Nephron progenitor cell (in vitro differentiated cells): Measurements from ENCODE around the gene SELPLG.

Experiments
- DNase-seq: peaks from one replicate; pipeline ENCODE4 v3.0.0; 2021
- H3K27ac Mint-ChIP-seq: 2 replicates; pipeline ENCODE4 v1.8.0; 2021; ENCODE audit warnings: mild to moderate bottlenecking, moderate library complexity, mixed read lengths
- H3K27me3 Mint-ChIP-seq: 2 replicates; pipeline ENCODE4 v1.8.0; 2021; ENCODE audit warnings: mild to moderate bottlenecking, low read depth, mixed read lengths; ENCODE audit not compliant: poor library complexity
- H3K36me3 Mint-ChIP-seq: 2 replicates; pipeline ENCODE4 v1.8.0; 2021; ENCODE audit warnings: low read depth, mixed read lengths
- H3K4me1 Mint-ChIP-seq: 2 replicates; pipeline ENCODE4 v1.8.0; 2021; ENCODE audit warnings: mixed read lengths
- H3K4me3 Mint-ChIP-seq: 2 replicates; pipeline ENCODE4 v1.8.0; 2021; ENCODE audit warnings: mild to moderate bottlenecking, moderate library complexity, mixed read lengths
- H3K9me3 Mint-ChIP-seq: 2 replicates; pipeline ENCODE4 v1.8.0; 2021; ENCODE audit warnings: mild to moderate bottlenecking, moderate library complexity, mixed read lengths
- CTCF ChIP-seq: fragments of 200-600 bp; sonication (generic); IDR thresholded peaks from 2 replicates; pipeline ENCODE4 v1.5.0; 2021; ENCODE audit warnings: antibody characterized with exemption

The SELPLG gene

DNA sequence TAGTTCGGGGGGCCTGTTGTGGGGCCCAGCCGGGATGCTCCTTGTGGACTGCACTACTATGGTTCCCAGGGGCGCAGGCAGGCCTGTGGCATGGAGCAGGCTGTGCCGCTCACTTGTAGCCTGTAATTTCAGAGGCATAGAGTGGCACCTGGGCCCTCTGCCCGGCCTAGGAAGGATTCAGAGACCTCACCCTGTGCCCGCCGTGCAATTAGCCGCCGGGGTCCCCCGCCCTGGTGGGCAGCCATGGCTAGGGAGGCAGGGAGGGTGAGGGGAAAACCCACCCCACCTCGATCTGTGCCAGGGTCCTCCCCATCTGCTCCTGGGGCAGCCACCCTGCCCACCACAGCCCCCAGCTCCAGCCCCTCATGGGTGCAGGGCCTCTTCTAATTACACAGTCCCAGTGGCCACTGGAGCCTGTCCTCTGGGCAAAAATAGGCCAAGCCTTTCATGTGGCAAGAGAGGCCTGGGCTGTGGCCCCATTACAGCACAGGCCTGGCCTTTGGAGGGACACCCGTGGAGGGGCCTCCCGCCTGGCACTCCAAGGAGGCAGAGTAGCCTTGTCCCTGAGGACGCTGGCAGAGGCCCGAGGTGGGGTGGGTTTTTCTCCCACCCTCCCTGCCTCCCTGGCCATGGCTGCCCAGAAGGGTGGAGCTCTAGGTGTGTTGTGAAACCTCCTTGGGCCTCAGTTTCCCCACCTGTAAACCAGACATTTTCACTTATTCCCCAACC is 30.6 kb downstream of the SELPLG start:
- H3K27ac Mint-ChIP-seq = no peak overlapping the region
- H3K9me3 Mint-ChIP-seq = no peaks in the 10 kb centered on the region
- H3K4me1 Mint-ChIP-seq = peaks cover 64% of the 10 kb centered on the region
- H3K27me3 Mint-ChIP-seq = peaks cover 3% of the 10 kb centered on the region
- no peak overlapping the region for H3K4me3 Mint-ChIP-seq
- no peak for DNase-seq
- H3K36me3 Mint-ChIP-seq = no peaks in the 10 kb centered on the region
- no peak for TF ChIP-seq CTCF

DNA sequence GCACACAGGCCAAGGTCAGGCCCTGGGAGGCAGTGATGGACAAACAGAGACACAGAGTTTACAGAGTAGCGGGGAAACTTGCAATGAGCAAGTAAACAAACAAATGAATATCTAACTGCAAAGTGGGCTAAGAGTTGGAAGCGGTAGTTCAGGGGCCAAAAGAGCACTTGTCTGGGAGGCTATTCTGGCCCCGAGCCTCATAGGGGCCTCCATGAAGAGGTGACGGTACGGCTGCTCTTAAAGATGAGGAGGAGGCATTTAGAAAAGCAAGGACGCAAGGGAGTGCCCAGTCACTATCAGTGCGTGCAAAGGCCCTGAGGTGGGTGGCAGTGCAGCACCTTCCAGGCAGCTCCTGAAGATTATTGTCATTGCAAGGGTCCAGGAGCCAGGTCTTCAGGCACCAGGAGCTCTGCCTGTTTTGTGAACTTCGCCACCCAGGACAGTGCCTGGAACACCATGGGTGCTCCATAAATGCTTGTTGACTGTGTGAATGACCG is 31.4 kb downstream of the SELPLG start:
- TF ChIP-seq CTCF = no peak
- H3K4me1 Mint-ChIP-seq = peaks cover 65% of the 10 kb centered on the region
- no peak overlapping the region for H3K4me3 Mint-ChIP-seq
- H3K27me3 Mint-ChIP-seq = peaks cover 3% of the 10 kb centered on the region
- H3K36me3 Mint-ChIP-seq = no peaks in the 10 kb centered on the region
- H3K9me3 Mint-ChIP-seq = no peaks in the 10 kb centered on the region
- no peak for DNase-seq
- H3K27ac Mint-ChIP-seq = no peak overlapping the region

DNA sequence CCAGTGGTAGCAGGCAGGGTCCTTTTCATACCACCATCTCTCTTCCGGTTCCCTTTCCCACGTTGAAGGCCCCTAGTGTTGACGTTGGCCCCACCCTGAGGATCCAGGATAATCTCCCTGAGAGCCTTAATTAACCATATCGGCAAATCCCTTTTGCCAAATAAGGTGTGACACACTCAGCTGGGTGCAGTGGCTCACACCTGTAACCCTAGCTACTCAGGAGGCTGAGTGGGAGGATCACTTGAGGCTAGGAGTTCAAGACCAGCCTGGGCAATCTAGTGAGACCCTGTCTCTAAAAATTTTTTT is 33.0 kb downstream of the SELPLG start:
- Mint-ChIP-seq H3K9me3 (no peaks in the 10 kb centered on the region), H3K27ac (no peak overlapping the region), H3K4me1 (peaks cover 55% of the 10 kb centered on the region), H3K36me3 (no peaks in the 10 kb centered on the region), H3K4me3 (no peak overlapping the region), H3K27me3 (peaks cover 3% of the 10 kb centered on the region)
- no peak for TF ChIP-seq CTCF
- no peak for DNase-seq

- no peak for TF ChIP-seq CTCF
- DNase-seq = no peak
- Mint-ChIP-seq H3K27ac (no peak overlapping the region), H3K36me3 (no peaks in the 10 kb centered on the region), H3K27me3 (peaks cover 3% of the 10 kb centered on the region), H3K4me3 (no peak overlapping the region), H3K4me1 (peaks cover 50% of the 10 kb centered on the region), H3K9me3 (no peaks in the 10 kb centered on the region)
These were observed 33.6 kb downstream of the SELPLG start for GRCh38 chr12:108599948-108600701.

DNA sequence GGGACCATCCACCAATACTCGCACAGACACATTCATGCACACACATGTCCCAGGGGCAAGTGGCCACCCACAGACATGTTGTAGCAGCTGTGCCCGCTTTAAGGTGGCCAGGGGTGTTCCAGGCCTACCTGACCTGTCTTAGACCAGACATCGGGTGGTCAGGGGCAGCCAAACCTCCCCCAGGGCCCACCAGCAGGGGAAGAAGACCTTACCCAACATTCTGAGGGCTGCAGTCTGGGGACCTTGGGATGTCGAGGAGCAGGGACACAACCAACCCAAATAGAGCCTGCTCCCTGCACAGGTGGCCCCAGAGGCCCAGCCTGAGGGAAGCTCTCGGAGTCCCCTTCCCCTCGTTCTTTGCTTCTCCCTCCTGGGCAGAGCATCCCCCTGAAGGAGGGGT is 34.2 kb downstream of the SELPLG start:
- Mint-ChIP-seq H3K36me3 (no peaks in the 10 kb centered on the region), H3K4me1 (peaks cover 44% of the 10 kb centered on the region), H3K9me3 (no peaks in the 10 kb centered on the region), H3K27ac (no peak overlapping the region), H3K27me3 (no peaks in the 10 kb centered on the region), H3K4me3 (no peak overlapping the region)
- no peak for DNase-seq
- no peak for TF ChIP-seq CTCF
